Muscle of arm (tissue), 14 donors: ENCODE data around the gene CTDSP1. TPM values are rescaled to one million over a fixed set of nuclear protein-coding genes. Genes with fewer than 3 reads are reported as not detected.

ENCODE experiments used
- DNase-seq: peaks from one replicate; pipeline ENCODE4 v3.0.0-alpha.2; 2013
- long read RNA-seq, 11 donors: transcript quantifications; one replicate each; lab custom pipeline, GENCODE V29; 2026
- polyA plus RNA-seq, 12 donors: library from polyadenylated mRNA; unstranded; fragments of 120-200 nt; gene quantifications; one replicate each; pipeline ENCODE4 v1.2.1, GENCODE V29; 2013; ENCODE audit not compliant: insufficient read length in 12 of 12

CTDSP1 gene
- 100 to 1,000 TPM in 2 of 12 donors, 10 to 100 TPM in 9, not detected in 1; 72.5 to 113 (median 85.2) TPM for polyA plus RNA-seq
- long read RNA-seq, donor 1, transcript CTDSP1-201 (7 exons, 2,638 nt): major isoform, 10 of 43 reads
- long read RNA-seq, donor 1, partial matches to known transcripts: 12 of 43 reads
- long read RNA-seq, donor 1, other reads (novel, unspliced or antisense): 18 of 43 reads
- long read RNA-seq, donor 2, transcript CTDSP1-201 (7 exons, 2,638 nt): major isoform, 9 of 32 reads
- long read RNA-seq, donor 2, partial matches to known transcripts: 0 of 32 reads
- long read RNA-seq, donor 2, other reads (novel, unspliced or antisense): 19 of 32 reads
- long read RNA-seq, donor 3, transcript CTDSP1-201 (7 exons, 2,638 nt): major isoform, 7 of 14 reads
- long read RNA-seq, donor 3, partial matches to known transcripts: 0 of 14 reads
- long read RNA-seq, donor 3, other reads (novel, unspliced or antisense): 5 of 14 reads
- long read RNA-seq, donor 4, partial matches to known transcripts: 0 of 17 reads
- long read RNA-seq, donor 4, other reads (novel, unspliced or antisense): 11 of 17 reads
- long read RNA-seq, donor 5, transcript CTDSP1-201 (7 exons, 2,638 nt): major isoform, 15 of 40 reads
- long read RNA-seq, donor 5, partial matches to known transcripts: 0 of 40 reads
- long read RNA-seq, donor 5, other reads (novel, unspliced or antisense): 22 of 40 reads
- long read RNA-seq, donor 6, partial matches to known transcripts: 0 of 18 reads
- long read RNA-seq, donor 6, other reads (novel, unspliced or antisense): 13 of 18 reads
- long read RNA-seq, donor 7, transcript CTDSP1-201 (7 exons, 2,638 nt): major isoform, 5 of 15 reads
- long read RNA-seq, donor 7, partial matches to known transcripts: 0 of 15 reads
- long read RNA-seq, donor 7, other reads (novel, unspliced or antisense): 8 of 15 reads
- long read RNA-seq, donor 8, transcript CTDSP1-201 (7 exons, 2,638 nt): major isoform, 9 of 43 reads
- long read RNA-seq, donor 8, partial matches to known transcripts: 11 of 43 reads
- long read RNA-seq, donor 8, other reads (novel, unspliced or antisense): 19 of 43 reads
- long read RNA-seq, donor 9, transcript CTDSP1-201 (7 exons, 2,638 nt): major isoform, 8 of 17 reads
- long read RNA-seq, donor 9, partial matches to known transcripts: 0 of 17 reads
- long read RNA-seq, donor 9, other reads (novel, unspliced or antisense): 8 of 17 reads
- long read RNA-seq, donor 10, transcript CTDSP1-201 (7 exons, 2,638 nt): major isoform, 6 of 21 reads
- long read RNA-seq, donor 10, partial matches to known transcripts: 0 of 21 reads
- long read RNA-seq, donor 10, other reads (novel, unspliced or antisense): 13 of 21 reads
- long read RNA-seq, donor 11, transcript CTDSP1-201 (7 exons, 2,638 nt): major isoform, 6 of 33 reads
- long read RNA-seq, donor 11, partial matches to known transcripts: 0 of 33 reads
- long read RNA-seq, donor 11, other reads (novel, unspliced or antisense): 23 of 33 reads

GRCh38 chr2:218399391-218400166, at the start of gene CTDSP1:
TSS of gene CTDSP1 (plus strand) at chr2:218399868. CDS start at chr2:218400091, 223 bp downstream.
- peak; percentile 99 for DNase-seq

GRCh38 chr2:218354045-218354444, 45.6 kb upstream of the CTDSP1 start:
- DNase-seq: no peak

GRCh38 chr2:218354850-218355443, 44.7 kb upstream of the CTDSP1 start:
- no peak for DNase-seq

GRCh38 chr2:218357236-218358177, 42.2 kb upstream of the CTDSP1 start:
- DNase-seq: no peak

- no peak for DNase-seq
Observed at GRCh38 chr2:218360453-218360852, 39.2 kb upstream of the CTDSP1 start.

GRCh38 chr2:218362606-218363005, 37.1 kb upstream of the CTDSP1 start:
- DNase-seq: no peak

- DNase-seq: no peak
Observed at GRCh38 chr2:218363736-218364135, 35.9 kb upstream of the CTDSP1 start.

- DNase-seq: no peak
Observed at GRCh38 chr2:218364196-218364595, 35.5 kb upstream of the CTDSP1 start.

- no peak for DNase-seq
Observed at GRCh38 chr2:218366621-218367414, 32.9 kb upstream of the CTDSP1 start.

- DNase-seq: peak; percentile 81
Observed at GRCh38 chr2:218367415-218368149, 32.1 kb upstream of the CTDSP1 start.

- no peak for DNase-seq
Observed at GRCh38 chr2:218368150-218368528, 31.5 kb upstream of the CTDSP1 start.

- DNase-seq: no peak
Observed at GRCh38 chr2:218368621-218369153, 31.0 kb upstream of the CTDSP1 start.

GRCh38 chr2:218369330-218369729, 30.3 kb upstream of the CTDSP1 start:
- no peak for DNase-seq

GRCh38 chr2:218370410-218371063, 29.1 kb upstream of the CTDSP1 start:
- DNase-seq: no peak

GRCh38 chr2:218371983-218372350, 27.7 kb upstream of the CTDSP1 start:
- DNase-seq: no peak

GRCh38 chr2:218374795-218375194, 24.9 kb upstream of the CTDSP1 start:
- DNase-seq: no peak

- DNase-seq: no peak
Observed at GRCh38 chr2:218375212-218375611, 24.5 kb upstream of the CTDSP1 start.
